ENCODE data around the gene WDR74. TPM values are rescaled to one million over a fixed set of nuclear protein-coding genes. Genes with fewer than 3 reads are reported as not detected.

The WDR74 gene
- total and polyA plus RNA-seq, 2 of the 13 experiments (the other 11 are each of a cell fraction or from before 2014, with no cell fraction given), result 77.0 to 83.3 TPM

GRCh38 chr11:62880231-62880802 is 40.9 kb upstream of the WDR74 start (continued):
- TF ChIP-seq IRX3 (CRISPR knock-in tag; IDR thresholded peaks at IDR 0.05; ENCODE audit: borderline replicate concordance, low read depth) (no peak), ZFP62 (CRISPR knock-in tag; IDR thresholded peaks at IDR 0.05) (no peak), HMGXB4 (CRISPR knock-in tag; IDR thresholded peaks at IDR 0.05; ENCODE audit: borderline replicate concordance in 1 of 2, low read depth in 1 of 2) (no peak), DR1 (CRISPR knock-in tag; IDR thresholded peaks at IDR 0.05) (no peak), NAIF1 (CRISPR knock-in tag; IDR thresholded peaks at IDR 0.05; ENCODE audit: borderline replicate concordance) (no peak), ISL2 (CRISPR knock-in tag; IDR thresholded peaks at IDR 0.05) (no peak), ZNF703 (CRISPR knock-in tag; IDR thresholded peaks at IDR 0.05; ENCODE audit: borderline replicate concordance) (0 out of 2 replicates have a peak, but pooled peaks have one; percentile 80), MAZ (IDR thresholded peaks at IDR 0.05; ENCODE audit: borderline replicate concordance, low read depth, low read length) (no peak), MAZ (CRISPR knock-in tag; IDR thresholded peaks at IDR 0.05; ENCODE audit: low read depth) (peak; percentile 44), AGO1 (IDR thresholded peaks at IDR 0.05; ENCODE audit: low read depth, low read length, poor library complexity, severe bottlenecking) (no peak), RBAK (CRISPR knock-in tag; IDR thresholded peaks at IDR 0.05) (no peak), YEATS2 (CRISPR knock-in tag; IDR thresholded peaks at IDR 0.05; ENCODE audit: borderline replicate concordance) (no peak), REXO4 (CRISPR knock-in tag; IDR thresholded peaks at IDR 0.05; ENCODE audit: borderline replicate concordance) (no peak), FOXM1 (CRISPR knock-in tag; IDR thresholded peaks at IDR 0.05) (no peak), ZC3H4 (CRISPR knock-in tag; IDR thresholded peaks at IDR 0.05; ENCODE audit: borderline replicate concordance) (no peak), ZNF629 (CRISPR knock-in tag; conservative IDR thresholded peaks at IDR 0.05) (no peak)
- TF ChIP-seq, protein P1, sequence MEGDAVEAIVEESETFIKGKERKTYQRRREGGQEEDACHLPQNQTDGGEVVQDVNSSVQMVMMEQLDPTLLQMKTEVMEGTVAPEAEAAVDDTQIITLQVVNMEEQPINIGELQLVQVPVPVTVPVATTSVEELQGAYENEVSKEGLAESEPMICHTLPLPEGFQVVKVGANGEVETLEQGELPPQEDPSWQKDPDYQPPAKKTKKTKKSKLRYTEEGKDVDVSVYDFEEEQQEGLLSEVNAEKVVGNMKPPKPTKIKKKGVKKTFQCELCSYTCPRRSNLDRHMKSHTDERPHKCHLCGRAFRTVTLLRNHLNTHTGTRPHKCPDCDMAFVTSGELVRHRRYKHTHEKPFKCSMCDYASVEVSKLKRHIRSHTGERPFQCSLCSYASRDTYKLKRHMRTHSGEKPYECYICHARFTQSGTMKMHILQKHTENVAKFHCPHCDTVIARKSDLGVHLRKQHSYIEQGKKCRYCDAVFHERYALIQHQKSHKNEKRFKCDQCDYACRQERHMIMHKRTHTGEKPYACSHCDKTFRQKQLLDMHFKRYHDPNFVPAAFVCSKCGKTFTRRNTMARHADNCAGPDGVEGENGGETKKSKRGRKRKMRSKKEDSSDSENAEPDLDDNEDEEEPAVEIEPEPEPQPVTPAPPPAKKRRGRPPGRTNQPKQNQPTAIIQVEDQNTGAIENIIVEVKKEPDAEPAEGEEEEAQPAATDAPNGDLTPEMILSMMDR (CRISPR knock-in tag; IDR thresholded peaks at IDR 0.05), result no peak
- TF ChIP-seq, protein P2, sequence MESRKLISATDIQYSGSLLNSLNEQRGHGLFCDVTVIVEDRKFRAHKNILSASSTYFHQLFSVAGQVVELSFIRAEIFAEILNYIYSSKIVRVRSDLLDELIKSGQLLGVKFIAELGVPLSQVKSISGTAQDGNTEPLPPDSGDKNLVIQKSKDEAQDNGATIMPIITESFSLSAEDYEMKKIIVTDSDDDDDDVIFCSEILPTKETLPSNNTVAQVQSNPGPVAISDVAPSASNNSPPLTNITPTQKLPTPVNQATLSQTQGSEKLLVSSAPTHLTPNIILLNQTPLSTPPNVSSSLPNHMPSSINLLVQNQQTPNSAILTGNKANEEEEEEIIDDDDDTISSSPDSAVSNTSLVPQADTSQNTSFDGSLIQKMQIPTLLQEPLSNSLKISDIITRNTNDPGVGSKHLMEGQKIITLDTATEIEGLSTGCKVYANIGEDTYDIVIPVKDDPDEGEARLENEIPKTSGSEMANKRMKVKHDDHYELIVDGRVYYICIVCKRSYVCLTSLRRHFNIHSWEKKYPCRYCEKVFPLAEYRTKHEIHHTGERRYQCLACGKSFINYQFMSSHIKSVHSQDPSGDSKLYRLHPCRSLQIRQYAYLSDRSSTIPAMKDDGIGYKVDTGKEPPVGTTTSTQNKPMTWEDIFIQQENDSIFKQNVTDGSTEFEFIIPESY (CRISPR knock-in tag; IDR thresholded peaks at IDR 0.05), result 0 out of 2 replicates have a peak, but pooled peaks have one; percentile 5
- TF ChIP-seq, protein P3, sequence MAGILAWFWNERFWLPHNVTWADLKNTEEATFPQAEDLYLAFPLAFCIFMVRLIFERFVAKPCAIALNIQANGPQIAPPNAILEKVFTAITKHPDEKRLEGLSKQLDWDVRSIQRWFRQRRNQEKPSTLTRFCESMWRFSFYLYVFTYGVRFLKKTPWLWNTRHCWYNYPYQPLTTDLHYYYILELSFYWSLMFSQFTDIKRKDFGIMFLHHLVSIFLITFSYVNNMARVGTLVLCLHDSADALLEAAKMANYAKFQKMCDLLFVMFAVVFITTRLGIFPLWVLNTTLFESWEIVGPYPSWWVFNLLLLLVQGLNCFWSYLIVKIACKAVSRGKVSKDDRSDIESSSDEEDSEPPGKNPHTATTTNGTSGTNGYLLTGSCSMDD (CRISPR knock-in tag; IDR thresholded peaks at IDR 0.05), result no peak
- TF ChIP-seq, protein P4, sequence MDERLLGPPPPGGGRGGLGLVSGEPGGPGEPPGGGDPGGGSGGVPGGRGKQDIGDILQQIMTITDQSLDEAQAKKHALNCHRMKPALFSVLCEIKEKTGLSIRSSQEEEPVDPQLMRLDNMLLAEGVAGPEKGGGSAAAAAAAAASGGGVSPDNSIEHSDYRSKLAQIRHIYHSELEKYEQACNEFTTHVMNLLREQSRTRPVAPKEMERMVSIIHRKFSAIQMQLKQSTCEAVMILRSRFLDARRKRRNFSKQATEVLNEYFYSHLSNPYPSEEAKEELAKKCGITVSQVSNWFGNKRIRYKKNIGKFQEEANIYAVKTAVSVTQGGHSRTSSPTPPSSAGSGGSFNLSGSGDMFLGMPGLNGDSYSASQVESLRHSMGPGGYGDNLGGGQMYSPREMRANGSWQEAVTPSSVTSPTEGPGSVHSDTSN (CRISPR knock-in tag; IDR thresholded peaks at IDR 0.05), result no peak

All from HepG2 (cell line).